WTC11 (cell line): ENCODE data around the gene PRKCZ. TPM values are rescaled to one million over a fixed set of nuclear protein-coding genes. Genes with fewer than 3 reads are reported as not detected.

Source experiments
- ATAC-seq: fragments of 200-7000 bp; cut with Tn5 transposase; 2 replicates; pipeline ENCODE4 v1.10.0; 2021; ENCODE audit warnings: mild to moderate bottlenecking, moderate library complexity
- CTCF ChIA-PET: fragments of 300-600 bp; sonication (Branson Sonifier 250); formaldehyde crosslinking; loops from one replicate; lab custom pipeline; 2021; ENCODE audit warnings: antibody characterized with exemption; lab: Charles Lee
- POLR2A ChIA-PET: fragments of 350-600 bp; sonication (Branson Sonifier 250); formaldehyde crosslinking; loops from one replicate; lab custom pipeline; 2021; ENCODE audit warnings: antibody characterized with exemption; lab: Charles Lee
- DNase-seq: peaks from one replicate; pipeline ENCODE4 v3.0.0; 2021; ENCODE audit warnings: low spot score
- H3K27ac Mint-ChIP-seq: 2 replicates; pipeline ENCODE4 v1.8.0; 2021; ENCODE audit warnings: mixed read lengths
- H3K27me3 Mint-ChIP-seq: 2 replicates; pipeline ENCODE4 v1.8.0; 2021; ENCODE audit warnings: low read depth, mild to moderate bottlenecking, moderate library complexity, mixed read lengths
- H3K36me3 Mint-ChIP-seq: 2 replicates; pipeline ENCODE4 v1.8.0; 2021; ENCODE audit warnings: mixed read lengths
- H3K4me1 Mint-ChIP-seq: 2 replicates; pipeline ENCODE4 v1.8.0; 2022; ENCODE audit warnings: mixed read lengths
- H3K4me3 Mint-ChIP-seq: 2 replicates; pipeline ENCODE4 v1.8.0; 2021; ENCODE audit warnings: mild to moderate bottlenecking, moderate library complexity, mixed read lengths
- H3K9me3 Mint-ChIP-seq: 2 replicates; pipeline ENCODE4 v1.8.0; 2021; ENCODE audit warnings: mixed read lengths
- ATF1 ChIP-seq: sonication (generic); formaldehyde crosslinking; IDR thresholded peaks from 2 replicates; pipeline ENCODE4 v1.8.1; 2023; ENCODE audit warnings: mild to moderate bottlenecking, moderate library complexity, missing genetic modification reagents
- ATF2 ChIP-seq: sonication (generic); formaldehyde crosslinking; IDR thresholded peaks from 2 replicates; pipeline ENCODE4 v1.8.1; 2022; ENCODE audit warnings: low read depth, missing genetic modification reagents, borderline replicate concordance
- CDX4 ChIP-seq: fragments of 250-450 bp; sonication (Bioruptor Pico); IDR thresholded peaks from 2 replicates; pipeline ENCODE4 v1.9.0; 2021; ENCODE audit warnings: moderate library complexity, mild to moderate bottlenecking, inconsistent platforms, borderline replicate concordance
- CTCF ChIP-seq: fragments of 200-600 bp; IDR thresholded peaks from 2 replicates; pipeline ENCODE4 v1.8.0; 2022; ENCODE audit warnings: antibody characterized with exemption
- ETV6 ChIP-seq: sonication (generic); formaldehyde crosslinking; IDR thresholded peaks from 2 replicates; pipeline ENCODE4 v1.8.1; 2022; ENCODE audit warnings: mild to moderate bottlenecking, missing genetic modification reagents
- GRHL2 ChIP-seq: fragments of 250-450 bp; sonication (Bioruptor Pico); IDR thresholded peaks from 2 replicates; pipeline ENCODE4 v1.8.0; 2022; ENCODE audit warnings: mild to moderate bottlenecking, moderate library complexity; ENCODE audit not compliant: insufficient replicate concordance, severe bottlenecking
- GTF2I ChIP-seq: fragments of 250-450 bp; sonication (Bioruptor Pico); conservative IDR thresholded peaks from 2 replicates; pipeline ENCODE4 v1.4.0; 2021; ENCODE audit warnings: mild to moderate bottlenecking
- KAT7 ChIP-seq: sonication (generic); formaldehyde crosslinking; IDR thresholded peaks from 2 replicates; pipeline ENCODE4 v1.8.1; 2023; ENCODE audit warnings: missing genetic modification reagents, mild to moderate bottlenecking, borderline replicate concordance
- NR3C1 ChIP-seq: sonication (generic); formaldehyde crosslinking; conservative IDR thresholded peaks from 2 replicates; pipeline ENCODE4 v1.8.1; 2023; ENCODE audit warnings: low read depth, mild to moderate bottlenecking, missing genetic modification reagents
- SMAD3 ChIP-seq: sonication (generic); formaldehyde crosslinking; IDR thresholded peaks from 2 replicates; pipeline ENCODE4 v1.8.0; 2022; ENCODE audit warnings: missing genetic modification reagents, mild to moderate bottlenecking, borderline replicate concordance
- TCF7 ChIP-seq: sonication (generic); formaldehyde crosslinking; IDR thresholded peaks from 2 replicates; pipeline ENCODE4 v1.8.0; 2022; ENCODE audit warnings: mild to moderate bottlenecking, low read depth, missing genetic modification reagents, moderate library complexity
- ZNF416 ChIP-seq: fragments of 250-450 bp; sonication (Bioruptor Pico); IDR thresholded peaks from 2 replicates; pipeline ENCODE4 v1.9.0; 2021; ENCODE audit warnings: mild to moderate bottlenecking, inconsistent platforms
- ZNF532 ChIP-seq: fragments of 250-450 bp; sonication (Bioruptor Pico); IDR thresholded peaks from 2 replicates; pipeline ENCODE4 v1.9.0; 2021; ENCODE audit warnings: mild to moderate bottlenecking, borderline replicate concordance
- total RNA-seq: library from RNA; stranded (reverse); gene quantifications from 3 replicates; pipeline ENCODE4 v1.2.3, GENCODE V29; 2021

PRKCZ gene
- total RNA-seq, 1 experiment from 2014 or later = 52.5 TPM

GRCh38 chr1:2098301-2098698 lies 48.1 kb downstream of the PRKCZ start:
- ATAC-seq = no peak

GRCh38 chr1:2098839-2099785 lies 48.9 kb downstream of the PRKCZ start:
- ATAC-seq = no peak

More at GRCh38 chr1:2098301-2098698, 48.1 kb downstream of the PRKCZ start:
- Mint-ChIP-seq H3K4me3 (no peak overlapping the region), H3K9me3 (peaks cover 9% of the 10 kb centered on the region), H3K27ac (peak overlapping the region; percentile 68; the same call in 1 of the 2 replicates), H3K27me3 (no peaks in the 10 kb centered on the region), H3K4me1 (no peaks in the 10 kb centered on the region), H3K36me3 (peaks cover 20% of the 10 kb centered on the region)
- TF ChIP-seq ATF2 (CRISPR knock-in tag) = no peak
- no peak for TF ChIP-seq ZNF416 (CRISPR knock-in tag)
- no peak for TF ChIP-seq ZNF532 (CRISPR knock-in tag)
- TF ChIP-seq CDX4 (CRISPR knock-in tag) = no peak
- TF ChIP-seq GRHL2 = no peak
- no peak for TF ChIP-seq GTF2I (CRISPR knock-in tag)
- TF ChIP-seq NR3C1 = no peak
- TF ChIP-seq ATF1 (CRISPR knock-in tag) = no peak
- CTCF ChIA-PET = interaction anchor here (1.1 to 3.1 kb wide), 2 partner anchors 10 to 42 kb away, joined by 5 to 9 read pairs; no protein-coding TSS in a partner anchor
- POLR2A ChIA-PET = no interaction called here
- DNase-seq = no peak

More at GRCh38 chr1:2098839-2099785, 48.9 kb downstream of the PRKCZ start:
- Mint-ChIP-seq H3K27ac (peak overlapping the region; percentile 74), H3K9me3 (peaks cover 9% of the 10 kb centered on the region), H3K27me3 (no peaks in the 10 kb centered on the region), H3K4me1 (peaks cover 5% of the 10 kb centered on the region), H3K36me3 (peaks cover 20% of the 10 kb centered on the region), H3K4me3 (no peak overlapping the region)
- DNase-seq = no peak
- CTCF ChIA-PET = interaction anchor here (1.1 to 3.1 kb wide), 3 partner anchors 10 to 41 kb away, joined by 4 to 9 read pairs (median 5); no protein-coding TSS in a partner anchor
- POLR2A ChIA-PET = no interaction called here
- TF ChIP-seq GRHL2 (no peak), NR3C1 (no peak), TCF7 (no peak), SMAD3 (CRISPR knock-in tag) (no peak), KAT7 (no peak), CTCF (no peak), ETV6 (no peak)
- TF ChIP-seq, all 79 proteins: peak for 0
